ENCODE data around the gene PRKCE.

DNA sequence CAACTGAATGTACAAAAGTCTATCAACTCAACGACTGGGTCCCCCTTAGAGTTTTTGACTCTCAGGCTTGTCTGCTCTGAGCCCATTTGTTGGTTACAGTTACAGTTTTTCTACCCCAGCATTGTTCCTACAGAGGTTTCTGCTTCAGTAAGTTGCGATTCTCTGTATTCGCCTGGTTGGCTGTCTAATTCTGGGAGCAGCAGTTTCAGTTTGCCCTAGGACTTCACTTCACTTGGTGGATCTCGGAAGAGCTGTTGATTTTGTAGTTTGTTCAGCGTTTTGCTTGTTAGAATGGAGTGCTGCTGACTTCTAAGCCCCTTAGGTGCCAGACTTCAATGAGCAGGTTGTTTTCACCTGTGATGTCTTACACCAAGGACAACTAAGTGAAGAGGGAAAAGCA is 349.2 kb downstream of the PRKCE start:
- TF ChIP-seq, protein P1, sequence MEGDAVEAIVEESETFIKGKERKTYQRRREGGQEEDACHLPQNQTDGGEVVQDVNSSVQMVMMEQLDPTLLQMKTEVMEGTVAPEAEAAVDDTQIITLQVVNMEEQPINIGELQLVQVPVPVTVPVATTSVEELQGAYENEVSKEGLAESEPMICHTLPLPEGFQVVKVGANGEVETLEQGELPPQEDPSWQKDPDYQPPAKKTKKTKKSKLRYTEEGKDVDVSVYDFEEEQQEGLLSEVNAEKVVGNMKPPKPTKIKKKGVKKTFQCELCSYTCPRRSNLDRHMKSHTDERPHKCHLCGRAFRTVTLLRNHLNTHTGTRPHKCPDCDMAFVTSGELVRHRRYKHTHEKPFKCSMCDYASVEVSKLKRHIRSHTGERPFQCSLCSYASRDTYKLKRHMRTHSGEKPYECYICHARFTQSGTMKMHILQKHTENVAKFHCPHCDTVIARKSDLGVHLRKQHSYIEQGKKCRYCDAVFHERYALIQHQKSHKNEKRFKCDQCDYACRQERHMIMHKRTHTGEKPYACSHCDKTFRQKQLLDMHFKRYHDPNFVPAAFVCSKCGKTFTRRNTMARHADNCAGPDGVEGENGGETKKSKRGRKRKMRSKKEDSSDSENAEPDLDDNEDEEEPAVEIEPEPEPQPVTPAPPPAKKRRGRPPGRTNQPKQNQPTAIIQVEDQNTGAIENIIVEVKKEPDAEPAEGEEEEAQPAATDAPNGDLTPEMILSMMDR (IDR thresholded peaks at IDR 0.05) = no peak
- no peak for TF ChIP-seq POLR2A (IDR thresholded peaks at IDR 0.05)
